HEK293 (cell line): ENCODE measurements around the gene SMAGP.
"Not testable (repeated sequence)": the region's sequence is repeated elsewhere in the genome, so short reads cannot be mapped to it uniquely, and the experiment has no call there.

Source experiments
- CTCF ChIA-PET: fragments of 350-600 bp; formaldehyde crosslinking; extraction: SDS; loops from one replicate; lab custom pipeline; 2021; ENCODE audit warnings: antibody characterized with exemption; lab: Yijun Ruan, JAX
- POLR2A ChIA-PET: fragments of 300-600 bp; formaldehyde crosslinking; extraction: SDS; loops from one replicate; lab custom pipeline; 2020; ENCODE audit warnings: antibody characterized with exemption, inconsistent platforms; lab: Yijun Ruan, JAX
- H3K27ac ChIP-seq: fragments of 200-500 bp; sonication (Bioruptor generic); 2 replicates; pipeline ENCODE4 v1.5.1; 2014; ENCODE audit warnings: low read depth, low read length, control low read depth, inconsistent platforms; ENCODE audit errors: extremely low read depth
- H3K36me3 ChIP-seq, 2 experiments: fragments of 200-500 bp in 1 of 2; sonication (Bioruptor generic) in 1 of 2; 1 replicate in 1 of 2; 2 replicates in 1 of 2; pipeline ENCODE4 v1.5.1; 2014 to 2017; ENCODE audit warnings: inconsistent platforms in 2 of 2, low read length in 2 of 2; ENCODE audit not compliant: control insufficient read depth in 2 of 2, insufficient read depth in 1 of 2
- H3K4me1 ChIP-seq: fragments of 200-500 bp; sonication (Bioruptor generic); 2 replicates; pipeline ENCODE4 v1.5.1; 2014; ENCODE audit warnings: mild to moderate bottlenecking, low read length, inconsistent platforms; ENCODE audit not compliant: control insufficient read depth, insufficient read depth
- H3K4me3 ChIP-seq: 2 replicates; pipeline ENCODE4 v1.5.1; 2011; ENCODE audit warnings: low read depth, mild to moderate bottlenecking, control low read depth, low read length, moderate library complexity
- H3K9me3 ChIP-seq: fragments of 200-500 bp; sonication (Bioruptor generic); 2 replicates; pipeline ENCODE4 v1.5.1; 2014; ENCODE audit warnings: low read depth, low read length, inconsistent platforms; ENCODE audit not compliant: control insufficient read depth, insufficient read depth
- BCL11A ChIP-seq: fragments of 450-650 bp; formaldehyde crosslinking; IDR thresholded peaks from 2 replicates; pipeline ENCODE4 v1.5.1; 2016; ENCODE audit warnings: low read depth, missing biosample characterization, missing genetic modification characterization
- EGR2 ChIP-seq: fragments of 450-650 bp; formaldehyde crosslinking; IDR thresholded peaks from 2 replicates; pipeline ENCODE4 v1.5.1; 2016; ENCODE audit warnings: low read depth, missing biosample characterization, missing genetic modification characterization
- FEZF1 ChIP-seq: fragments of 450-650 bp; formaldehyde crosslinking; IDR thresholded peaks from 2 replicates; pipeline ENCODE4 v1.5.1; 2016; ENCODE audit warnings: missing biosample characterization, missing genetic modification characterization
- GLI2 ChIP-seq: fragments of 450-650 bp; formaldehyde crosslinking; IDR thresholded peaks from 2 replicates; pipeline ENCODE4; 2017; ENCODE audit warnings: missing biosample characterization, missing genetic modification characterization, low read depth, borderline replicate concordance
- ZBTB7A ChIP-seq: fragments of 450-650 bp; formaldehyde crosslinking; IDR thresholded peaks from 2 replicates; pipeline ENCODE4 v1.5.1; 2016; ENCODE audit warnings: low read depth, missing biosample characterization, missing genetic modification characterization
- ZEB2 ChIP-seq: fragments of 450-650 bp; formaldehyde crosslinking; IDR thresholded peaks from 2 replicates; pipeline ENCODE4 v1.5.1; 2016; ENCODE audit warnings: missing biosample characterization, missing genetic modification characterization
- ZFHX2 ChIP-seq: fragments of 450-650 bp; formaldehyde crosslinking; conservative IDR thresholded peaks from 2 replicates; pipeline ENCODE4 v1.5.1; 2016; ENCODE audit warnings: missing biosample characterization, missing genetic modification characterization
- ZNF121 ChIP-seq: fragments of 450-650 bp; formaldehyde crosslinking; IDR thresholded peaks from 2 replicates; pipeline ENCODE4 v1.5.1; 2016; ENCODE audit warnings: missing biosample characterization, missing genetic modification characterization
- ZNF335 ChIP-seq: fragments of 450-650 bp; formaldehyde crosslinking; conservative IDR thresholded peaks from 2 replicates; pipeline ENCODE4 v1.5.1; 2016; ENCODE audit warnings: missing biosample characterization, missing genetic modification characterization
- ZNF510 ChIP-seq: fragments of 450-650 bp; formaldehyde crosslinking; IDR thresholded peaks from 2 replicates; pipeline ENCODE4 v1.5.1; 2018; ENCODE audit warnings: mild to moderate bottlenecking, missing genetic modification characterization, missing biosample characterization; ENCODE audit not compliant: insufficient replicate concordance
- ZNF610 ChIP-seq: fragments of 450-650 bp; formaldehyde crosslinking; IDR thresholded peaks from 2 replicates; pipeline ENCODE4 v1.5.1; 2016; ENCODE audit warnings: missing biosample characterization, missing genetic modification characterization, borderline replicate concordance
- ZNF677 ChIP-seq: fragments of 450-650 bp; IDR thresholded peaks from 2 replicates; pipeline ENCODE4 v1.5.0; 2018; ENCODE audit warnings: missing biosample characterization, mild to moderate bottlenecking, missing genetic modification characterization, moderate library complexity
- TF ChIP-seq, protein P1 (sequence below): fragments of 450-650 bp; formaldehyde crosslinking; IDR thresholded peaks from 2 replicates; pipeline ENCODE4 v1.5.1; 2016; ENCODE audit warnings: missing biosample characterization, missing genetic modification characterization
- TF ChIP-seq, protein P2 (sequence below): fragments of 450-650 bp; formaldehyde crosslinking; IDR thresholded peaks from 2 replicates; pipeline ENCODE4 v1.5.1; 2016; ENCODE audit warnings: missing biosample characterization, missing genetic modification characterization
- TF ChIP-seq, protein P3 (sequence below): fragments of 450-650 bp; formaldehyde crosslinking; IDR thresholded peaks from 2 replicates; pipeline ENCODE4 v1.5.1; 2017; ENCODE audit warnings: missing biosample characterization, missing genetic modification characterization
- TF ChIP-seq, protein P4 (sequence below): fragments of 450-650 bp; formaldehyde crosslinking; IDR thresholded peaks from 2 replicates; pipeline ENCODE4 v1.5.1; 2017; ENCODE audit warnings: missing biosample characterization, missing genetic modification characterization
- TF ChIP-seq, protein P5 (sequence below): fragments of 450-650 bp; formaldehyde crosslinking; IDR thresholded peaks from 2 replicates; pipeline ENCODE4 v1.5.1; 2017; ENCODE audit warnings: missing biosample characterization, missing genetic modification characterization

Gene SMAGP

DNA sequence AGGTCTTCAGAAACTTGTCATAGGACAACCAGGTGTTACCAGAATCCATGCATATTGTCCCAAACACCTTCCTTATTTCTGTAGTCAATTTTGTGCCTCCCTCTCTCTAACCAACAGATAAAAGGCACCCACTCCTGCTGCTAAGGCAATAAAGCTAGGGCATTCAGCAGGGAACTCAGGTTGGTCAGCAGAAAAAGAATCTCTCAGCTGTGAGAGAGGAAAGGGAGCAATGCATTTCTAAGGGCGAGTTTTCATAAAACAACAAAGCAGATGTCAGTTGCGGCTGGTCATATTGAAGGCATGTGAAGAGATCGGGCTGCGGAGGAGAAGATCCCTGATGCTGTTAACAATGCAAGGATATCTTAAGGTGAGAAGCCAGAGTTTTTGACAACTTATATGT lies 45.0 kb downstream of the SMAGP start (continued):
- TF ChIP-seq, protein P1, sequence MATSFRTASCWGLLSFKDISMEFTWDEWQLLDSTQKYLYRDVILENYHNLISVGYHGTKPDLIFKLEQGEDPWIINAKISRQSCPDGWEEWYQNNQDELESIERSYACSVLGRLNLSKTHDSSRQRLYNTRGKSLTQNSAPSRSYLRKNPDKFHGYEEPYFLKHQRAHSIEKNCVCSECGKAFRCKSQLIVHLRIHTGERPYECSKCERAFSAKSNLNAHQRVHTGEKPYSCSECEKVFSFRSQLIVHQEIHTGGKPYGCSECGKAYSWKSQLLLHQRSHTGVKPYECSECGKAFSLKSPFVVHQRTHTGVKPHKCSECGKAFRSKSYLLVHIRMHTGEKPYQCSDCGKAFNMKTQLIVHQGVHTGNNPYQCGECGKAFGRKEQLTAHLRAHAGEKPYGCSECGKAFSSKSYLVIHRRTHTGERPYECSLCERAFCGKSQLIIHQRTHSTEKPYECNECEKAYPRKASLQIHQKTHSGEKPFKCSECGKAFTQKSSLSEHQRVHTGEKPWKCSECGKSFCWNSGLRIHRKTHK (tag by site-specific recombination) = no peak
- TF ChIP-seq ZFHX2 (tag by site-specific recombination) (no peak), ZNF610 (tag by site-specific recombination) (no peak), GLI2 (tag by site-specific recombination) (no peak), ZEB2 (tag by site-specific recombination) (no peak), ZNF510 (tag by site-specific recombination) (no peak)

DNA sequence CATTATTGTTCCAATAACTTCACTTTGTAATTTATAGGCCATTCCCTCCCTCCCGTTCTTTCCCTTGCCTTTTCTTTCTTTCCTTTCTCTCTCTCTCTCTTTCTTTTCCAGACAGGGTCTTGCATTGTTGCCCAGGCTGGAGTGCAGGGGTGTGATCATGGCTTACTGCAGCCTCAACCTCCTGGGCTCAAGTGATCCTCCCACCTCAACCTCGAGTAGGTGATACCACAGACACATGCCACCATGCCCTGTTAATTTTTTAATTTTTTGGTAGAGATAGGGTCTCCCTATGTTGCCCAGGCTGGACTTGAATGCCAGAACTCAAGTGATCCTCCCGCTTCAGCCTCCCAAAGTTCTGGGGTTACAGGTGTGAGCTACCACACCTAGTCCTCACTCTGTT lies 45.6 kb downstream of the SMAGP start:
- peaks cover 5% of the 10 kb centered on the region for H3K4me1 ChIP-seq
- CTCF ChIA-PET = no interaction called here
- H3K4me3 ChIP-seq = no peak overlapping the region
- no peaks in the 10 kb centered on the region for H3K9me3 ChIP-seq
- H3K36me3 ChIP-seq = peaks cover 0 to 5% of the 10 kb centered on the region in 2 experiments; a peak in 1 of 3 replicates
- POLR2A ChIA-PET = no interaction called here
- TF ChIP-seq ZNF121 = peak; percentile 91
- TF ChIP-seq ZBTB7A (tag by site-specific recombination) = no peak
- TF ChIP-seq, protein P2, sequence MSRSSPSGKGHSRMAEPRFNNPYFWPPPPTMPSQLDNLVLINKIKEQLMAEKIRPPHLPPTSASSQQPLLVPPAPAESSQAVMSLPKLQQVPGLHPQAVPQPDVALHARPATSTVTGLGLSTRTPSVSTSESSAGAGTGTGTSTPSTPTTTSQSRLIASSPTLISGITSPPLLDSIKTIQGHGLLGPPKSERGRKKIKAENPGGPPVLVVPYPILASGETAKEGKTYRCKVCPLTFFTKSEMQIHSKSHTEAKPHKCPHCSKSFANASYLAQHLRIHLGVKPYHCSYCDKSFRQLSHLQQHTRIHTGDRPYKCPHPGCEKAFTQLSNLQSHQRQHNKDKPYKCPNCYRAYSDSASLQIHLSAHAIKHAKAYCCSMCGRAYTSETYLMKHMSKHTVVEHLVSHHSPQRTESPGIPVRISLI (tag by site-specific recombination) = no peak
- TF ChIP-seq, protein P3, sequence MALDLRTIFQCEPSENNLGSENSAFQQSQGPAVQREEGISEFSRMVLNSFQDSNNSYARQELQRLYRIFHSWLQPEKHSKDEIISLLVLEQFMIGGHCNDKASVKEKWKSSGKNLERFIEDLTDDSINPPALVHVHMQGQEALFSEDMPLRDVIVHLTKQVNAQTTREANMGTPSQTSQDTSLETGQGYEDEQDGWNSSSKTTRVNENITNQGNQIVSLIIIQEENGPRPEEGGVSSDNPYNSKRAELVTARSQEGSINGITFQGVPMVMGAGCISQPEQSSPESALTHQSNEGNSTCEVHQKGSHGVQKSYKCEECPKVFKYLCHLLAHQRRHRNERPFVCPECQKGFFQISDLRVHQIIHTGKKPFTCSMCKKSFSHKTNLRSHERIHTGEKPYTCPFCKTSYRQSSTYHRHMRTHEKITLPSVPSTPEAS = no peak
- no peak for TF ChIP-seq GLI2 (tag by site-specific recombination)
- no peak for TF ChIP-seq EGR2 (tag by site-specific recombination)
- TF ChIP-seq ZNF677 (tag by site-specific recombination) = no peak
- no peak for TF ChIP-seq FEZF1
- no peak overlapping the region for H3K27ac ChIP-seq

DNA sequence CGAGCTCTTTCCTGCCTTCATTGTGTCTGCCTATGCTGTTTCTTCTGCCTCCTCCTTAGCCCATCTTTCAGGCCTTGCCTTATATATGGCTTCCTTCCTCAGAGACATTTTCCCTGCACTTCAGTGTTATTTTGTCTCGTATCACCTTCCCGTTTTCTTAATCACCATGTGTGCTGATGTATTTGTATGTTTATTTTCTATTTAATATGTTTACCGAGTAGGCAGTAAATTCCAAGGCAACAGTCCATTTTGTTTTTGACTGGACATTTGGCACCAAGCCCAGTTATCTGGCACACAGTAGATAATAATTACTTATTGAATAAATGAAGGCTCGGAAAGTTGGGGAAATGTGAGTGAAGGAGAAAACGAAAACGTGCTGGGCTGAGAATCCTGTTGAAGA lies 47.8 kb downstream of the SMAGP start:
- ChIA-PET POLR2A (no interaction called here), CTCF (no interaction called here)
- H3K4me1 ChIP-seq = peaks cover 9% of the 10 kb centered on the region
- 0 out of 2 replicates have a peak, but pooled peaks have one; percentile 6 for TF ChIP-seq ZNF335 (tag by site-specific recombination)
- TF ChIP-seq BCL11A = no peak
- TF ChIP-seq, protein P4, sequence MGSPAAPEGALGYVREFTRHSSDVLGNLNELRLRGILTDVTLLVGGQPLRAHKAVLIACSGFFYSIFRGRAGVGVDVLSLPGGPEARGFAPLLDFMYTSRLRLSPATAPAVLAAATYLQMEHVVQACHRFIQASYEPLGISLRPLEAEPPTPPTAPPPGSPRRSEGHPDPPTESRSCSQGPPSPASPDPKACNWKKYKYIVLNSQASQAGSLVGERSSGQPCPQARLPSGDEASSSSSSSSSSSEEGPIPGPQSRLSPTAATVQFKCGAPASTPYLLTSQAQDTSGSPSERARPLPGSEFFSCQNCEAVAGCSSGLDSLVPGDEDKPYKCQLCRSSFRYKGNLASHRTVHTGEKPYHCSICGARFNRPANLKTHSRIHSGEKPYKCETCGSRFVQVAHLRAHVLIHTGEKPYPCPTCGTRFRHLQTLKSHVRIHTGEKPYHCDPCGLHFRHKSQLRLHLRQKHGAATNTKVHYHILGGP (tag by site-specific recombination) = no peak
- TF ChIP-seq, protein P5, sequence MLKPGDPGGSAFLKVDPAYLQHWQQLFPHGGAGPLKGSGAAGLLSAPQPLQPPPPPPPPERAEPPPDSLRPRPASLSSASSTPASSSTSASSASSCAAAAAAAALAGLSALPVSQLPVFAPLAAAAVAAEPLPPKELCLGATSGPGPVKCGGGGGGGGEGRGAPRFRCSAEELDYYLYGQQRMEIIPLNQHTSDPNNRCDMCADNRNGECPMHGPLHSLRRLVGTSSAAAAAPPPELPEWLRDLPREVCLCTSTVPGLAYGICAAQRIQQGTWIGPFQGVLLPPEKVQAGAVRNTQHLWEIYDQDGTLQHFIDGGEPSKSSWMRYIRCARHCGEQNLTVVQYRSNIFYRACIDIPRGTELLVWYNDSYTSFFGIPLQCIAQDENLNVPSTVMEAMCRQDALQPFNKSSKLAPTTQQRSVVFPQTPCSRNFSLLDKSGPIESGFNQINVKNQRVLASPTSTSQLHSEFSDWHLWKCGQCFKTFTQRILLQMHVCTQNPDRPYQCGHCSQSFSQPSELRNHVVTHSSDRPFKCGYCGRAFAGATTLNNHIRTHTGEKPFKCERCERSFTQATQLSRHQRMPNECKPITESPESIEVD (tag by site-specific recombination) = peak; percentile 50; the same call in 1 of the 2 replicates
- TF ChIP-seq FEZF1 = peak; percentile 49
- peaks cover 0 to 5% of the 10 kb centered on the region in 2 experiments; a peak in 1 of 3 replicates for H3K36me3 ChIP-seq
- no peaks in the 10 kb centered on the region for H3K9me3 ChIP-seq
- H3K4me3 ChIP-seq = no peak overlapping the region
- no peak overlapping the region for H3K27ac ChIP-seq

DNA sequence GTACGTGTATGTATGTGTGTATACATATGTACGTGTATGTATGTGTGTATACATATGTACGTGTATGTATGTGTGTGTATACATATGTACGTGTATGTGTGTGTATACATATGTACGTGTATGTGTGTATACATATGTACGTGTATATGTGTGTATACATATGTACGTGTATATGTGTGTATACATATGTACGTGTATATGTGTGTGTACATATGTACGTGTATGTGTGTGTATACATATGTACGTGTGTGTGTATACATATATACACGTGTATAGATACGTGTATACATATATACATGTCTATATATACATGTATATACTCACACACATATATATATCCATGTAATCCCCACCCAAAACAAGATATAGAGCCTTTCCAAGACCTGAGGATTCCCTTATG lies 50.4 kb downstream of the SMAGP start:
- not testable (repeated sequence) for H3K27ac ChIP-seq, H3K4me3 ChIP-seq, H3K4me1 ChIP-seq, H3K36me3 ChIP-seq, H3K9me3 ChIP-seq
- ChIA-PET POLR2A (interaction anchor here (0.9 to 1.1 kb wide), 2 partner anchors 18 to 137 kb away, joined by 3 to 4 read pairs; partner anchors contain the start of genes CSRNP2 and DAZAP2), CTCF (interaction anchor here (0.6 kb wide), 1 partner anchor 1760 kb away, joined by 4 read pairs; no protein-coding TSS in a partner anchor)
